NCI-H2196 (cell line): ENCODE results near the gene ZNF414.
A peak's percentile ranks its signal among the peaks of the same experiment; 100 is the strongest.
"Not testable (repeated sequence)": the region's sequence is repeated elsewhere in the genome, so short reads cannot be mapped to it uniquely, and the experiment has no call there.

Experiments used
- DNase-seq: peaks from one replicate; lab custom pipeline; 2025; ENCODE audit not compliant: unreplicated experiment; lab: John Stamatoyannopoulos, UW

Gene ZNF414

DNA sequence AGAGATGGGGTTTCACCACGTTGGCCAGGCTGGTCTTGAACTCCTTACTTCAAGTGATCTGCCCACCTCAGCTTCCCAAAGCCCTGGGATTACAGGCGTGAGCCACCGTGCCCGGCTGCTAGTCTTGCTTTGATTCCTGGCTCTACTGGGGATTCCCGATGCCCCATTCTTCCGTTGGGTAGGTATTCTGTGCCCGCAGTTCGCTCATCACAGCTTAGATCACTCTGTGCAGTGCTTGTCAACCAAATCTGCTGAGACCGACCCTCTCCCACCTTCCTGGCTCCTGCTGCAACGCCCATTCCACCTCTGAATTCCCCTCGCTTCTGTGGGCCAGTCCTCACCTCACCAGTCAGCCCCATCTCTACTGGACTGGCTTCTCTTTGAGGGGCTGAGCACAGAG is 4.6 kb upstream of the ZNF414 start:
- DNase-seq: no peak

DNA sequence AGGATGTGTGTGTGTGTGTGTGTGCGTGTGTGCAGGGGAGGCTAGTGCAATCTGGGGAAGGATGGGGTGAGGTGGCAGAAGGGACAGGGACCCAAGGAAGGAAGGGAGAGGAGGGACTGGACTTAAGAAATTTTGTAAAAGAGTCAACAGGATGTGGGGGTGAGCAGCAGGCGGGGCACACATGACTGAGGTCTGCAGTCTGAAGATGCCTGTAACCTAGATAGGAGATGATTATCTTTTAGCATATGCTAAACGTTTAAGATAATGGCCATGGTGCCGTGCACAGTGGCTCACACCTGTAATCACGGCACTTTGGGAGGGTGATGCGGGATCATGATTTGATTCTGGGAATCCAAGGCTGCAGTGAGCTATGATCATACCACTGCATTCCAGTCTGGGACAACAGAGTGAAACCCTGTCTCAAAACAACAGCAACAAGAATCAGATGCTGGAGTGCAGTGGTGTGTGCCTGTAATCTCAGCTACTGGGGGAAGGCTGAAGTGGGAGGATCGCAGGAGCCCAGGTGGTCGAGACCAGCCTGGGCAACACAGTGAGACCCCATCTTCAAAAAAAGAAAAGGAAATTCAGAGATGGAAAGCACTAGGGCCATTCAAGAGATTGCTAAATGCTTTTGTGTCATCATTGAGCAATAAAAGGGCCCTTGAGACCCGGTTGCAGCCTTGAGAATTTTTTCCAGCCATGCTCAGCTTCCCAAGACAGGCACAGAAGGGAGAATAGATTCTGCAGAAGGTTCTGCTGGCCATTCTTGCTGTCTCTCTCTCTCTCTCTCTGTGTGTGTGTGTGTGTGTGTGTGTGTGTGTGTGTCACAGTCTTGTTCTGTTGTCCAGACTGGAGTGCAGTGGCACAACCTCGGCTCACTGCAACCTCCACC is 3.8 kb upstream of the ZNF414 start:
- DNase-seq: no peak

- DNase-seq: no peak
Measured at GRCh38 chr19:8515317-8515716, 1.4 kb upstream of the ZNF414 start.

DNA sequence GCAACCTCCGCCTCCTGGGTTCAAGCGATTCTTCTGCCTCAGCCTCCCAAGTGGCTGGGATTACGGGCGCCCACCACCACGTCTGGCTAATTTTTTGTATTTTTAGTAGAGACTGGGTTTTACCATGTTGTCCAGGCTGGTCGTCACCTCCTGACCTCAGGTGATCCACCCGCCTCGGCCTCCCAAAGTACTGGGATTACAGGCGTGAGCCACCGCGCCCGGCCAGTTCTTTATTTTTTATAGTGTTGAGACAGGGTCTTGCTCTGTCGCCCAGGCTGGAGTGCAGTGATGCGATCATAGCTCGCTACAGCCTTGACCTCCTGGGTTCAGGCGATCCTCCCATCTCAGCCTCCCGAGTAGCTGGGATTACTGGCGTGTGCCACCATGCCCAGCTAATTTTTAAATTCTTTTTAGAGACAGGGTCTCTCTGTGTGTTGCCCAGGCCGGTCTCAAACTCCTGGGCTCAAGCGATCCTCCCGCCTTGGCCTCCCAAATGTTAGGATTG is 590 bp upstream of the ZNF414 start:
- DNase-seq: not testable (repeated sequence)

DNA sequence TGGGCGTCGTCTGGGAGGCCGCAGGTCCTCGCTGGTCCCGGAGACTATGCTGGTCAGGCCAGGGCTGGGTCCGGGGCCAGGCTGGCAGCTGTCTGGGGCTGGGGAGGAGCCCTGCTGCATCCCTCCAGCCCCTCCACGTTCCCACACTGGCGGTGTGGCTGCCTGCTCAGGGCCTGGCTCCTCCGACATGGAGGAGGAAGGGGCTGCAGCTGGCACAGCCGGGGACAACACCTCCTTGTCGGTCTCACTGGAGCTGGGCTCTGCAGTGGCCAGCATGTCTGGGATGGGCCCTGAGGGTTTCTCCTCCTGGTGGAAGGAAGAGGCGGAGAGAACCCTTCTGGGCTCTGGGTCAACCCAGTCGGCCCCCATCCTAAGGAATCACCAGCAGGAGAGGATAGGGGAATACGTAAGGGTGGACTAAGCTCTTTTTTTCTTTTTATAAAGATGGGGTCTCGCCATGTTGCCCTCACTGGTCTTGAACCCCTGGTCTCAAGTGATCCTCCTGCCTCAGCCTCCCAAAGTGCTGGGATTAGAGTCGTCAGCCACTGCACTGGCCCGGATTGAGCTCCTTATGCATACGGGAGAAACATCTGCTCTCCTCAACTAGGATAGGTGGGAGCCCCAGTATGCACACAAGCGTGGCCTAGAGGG is 806 bp downstream of the ZNF414 start:
- DNase-seq: no peak

GRCh38 chr19:8512115-8512967 is 1.6 kb downstream of the ZNF414 start:
- no peak for DNase-seq

DNA sequence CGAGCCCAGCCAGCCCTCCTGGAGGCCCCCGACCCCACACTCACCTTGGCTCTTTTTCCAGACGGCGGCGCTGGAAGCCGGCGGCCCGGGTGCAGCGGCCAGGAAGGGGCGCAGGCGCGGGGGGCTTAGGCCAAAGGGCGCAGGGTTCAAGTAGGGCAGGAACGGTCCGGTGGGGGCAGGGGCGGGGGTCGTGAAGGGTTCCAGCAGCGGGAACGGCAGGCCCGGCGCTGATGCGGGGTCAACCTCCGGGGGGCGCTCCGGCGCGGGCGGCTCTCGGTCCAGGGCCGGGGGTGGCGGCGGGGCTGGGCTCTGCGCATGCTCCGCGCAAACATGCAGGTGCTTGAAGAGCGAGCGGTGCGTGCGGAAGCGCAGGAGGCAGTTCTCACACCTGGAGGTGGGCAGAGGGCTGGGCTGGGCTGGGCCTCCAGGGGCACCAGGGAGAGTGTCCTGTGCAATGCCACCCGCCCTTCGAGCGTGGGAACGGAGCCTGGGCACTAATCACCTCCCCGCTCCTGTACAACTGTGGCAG is 2.3 kb downstream of the ZNF414 start:
- DNase-seq: no peak

GRCh38 chr19:8510589-8511115 is 3.3 kb downstream of the ZNF414 start:
- no peak for DNase-seq

- peak; percentile 18 for DNase-seq
Measured at GRCh38 chr19:8506402-8506957, 7.5 kb downstream of the ZNF414 start.

- peak; percentile 85 for DNase-seq
Measured at GRCh38 chr19:8505680-8506401, 8.1 kb downstream of the ZNF414 start.

GRCh38 chr19:8504919-8505318 is 9.0 kb downstream of the ZNF414 start:
- DNase-seq: no peak

GRCh38 chr19:8504171-8504570 is 9.8 kb downstream of the ZNF414 start:
- no peak for DNase-seq

DNA sequence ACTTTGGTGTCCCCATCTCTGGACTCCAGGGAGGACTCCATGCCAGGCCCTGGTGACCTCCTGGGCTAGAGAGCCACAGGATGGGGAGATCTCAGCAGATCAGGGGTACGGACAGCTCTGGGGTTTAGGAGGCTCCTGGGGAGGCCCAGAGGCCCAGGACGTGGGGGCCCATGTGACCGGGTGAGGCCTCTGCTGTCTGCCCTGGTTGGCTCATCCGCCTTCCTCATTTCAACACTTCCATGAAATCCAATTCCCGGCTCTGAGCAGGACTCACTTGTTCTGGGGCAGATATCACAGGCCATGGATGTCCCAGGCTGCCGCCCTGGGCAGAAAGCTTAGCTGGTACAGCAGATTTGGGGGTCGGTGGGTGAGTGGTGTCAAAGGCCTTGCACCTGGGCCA is 10.5 kb downstream of the ZNF414 start:
- DNase-seq: no peak

DNA sequence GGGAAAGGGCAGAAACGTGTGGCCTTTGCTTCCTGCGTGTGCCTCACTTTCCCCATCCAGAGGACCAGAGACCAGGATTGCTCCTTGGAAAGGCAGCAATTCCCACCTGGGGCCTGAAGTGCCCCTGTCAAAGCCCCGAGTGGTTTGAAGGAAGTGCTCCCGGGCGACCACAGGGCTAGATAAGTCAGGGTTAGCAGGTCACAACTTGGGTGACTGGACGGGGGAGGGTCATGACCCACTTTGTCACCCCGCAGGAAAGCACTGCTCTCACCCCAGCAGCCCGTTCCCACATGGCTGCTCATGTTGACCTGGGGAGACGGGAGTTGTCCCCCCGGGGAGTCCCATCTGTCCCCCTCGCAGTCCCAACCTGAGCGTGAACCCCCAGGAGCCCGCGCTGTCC is 12.0 kb downstream of the ZNF414 start:
- DNase-seq: no peak

DNA sequence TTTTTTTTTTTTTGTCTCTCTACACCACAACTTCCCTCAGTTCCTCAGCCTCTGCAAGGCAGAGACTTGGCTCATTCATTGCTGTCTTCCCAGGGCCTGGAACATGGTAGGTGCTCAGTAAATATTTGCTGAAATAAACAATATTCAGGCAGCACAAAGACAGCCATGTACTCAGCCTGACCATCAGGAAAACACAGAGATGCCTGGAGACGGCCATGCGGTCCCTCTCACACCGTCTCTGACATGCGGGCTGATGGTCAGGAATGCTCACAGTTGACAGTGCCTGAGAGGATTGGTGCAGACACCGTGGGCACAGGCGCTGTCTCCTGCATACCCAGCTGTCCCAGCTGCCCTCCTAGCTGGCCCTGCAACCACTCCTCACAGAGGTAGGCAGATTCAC is 12.5 kb downstream of the ZNF414 start:
- no peak for DNase-seq

- no peak for DNase-seq
Measured at GRCh38 chr19:8500158-8500557, 13.8 kb downstream of the ZNF414 start.

DNA sequence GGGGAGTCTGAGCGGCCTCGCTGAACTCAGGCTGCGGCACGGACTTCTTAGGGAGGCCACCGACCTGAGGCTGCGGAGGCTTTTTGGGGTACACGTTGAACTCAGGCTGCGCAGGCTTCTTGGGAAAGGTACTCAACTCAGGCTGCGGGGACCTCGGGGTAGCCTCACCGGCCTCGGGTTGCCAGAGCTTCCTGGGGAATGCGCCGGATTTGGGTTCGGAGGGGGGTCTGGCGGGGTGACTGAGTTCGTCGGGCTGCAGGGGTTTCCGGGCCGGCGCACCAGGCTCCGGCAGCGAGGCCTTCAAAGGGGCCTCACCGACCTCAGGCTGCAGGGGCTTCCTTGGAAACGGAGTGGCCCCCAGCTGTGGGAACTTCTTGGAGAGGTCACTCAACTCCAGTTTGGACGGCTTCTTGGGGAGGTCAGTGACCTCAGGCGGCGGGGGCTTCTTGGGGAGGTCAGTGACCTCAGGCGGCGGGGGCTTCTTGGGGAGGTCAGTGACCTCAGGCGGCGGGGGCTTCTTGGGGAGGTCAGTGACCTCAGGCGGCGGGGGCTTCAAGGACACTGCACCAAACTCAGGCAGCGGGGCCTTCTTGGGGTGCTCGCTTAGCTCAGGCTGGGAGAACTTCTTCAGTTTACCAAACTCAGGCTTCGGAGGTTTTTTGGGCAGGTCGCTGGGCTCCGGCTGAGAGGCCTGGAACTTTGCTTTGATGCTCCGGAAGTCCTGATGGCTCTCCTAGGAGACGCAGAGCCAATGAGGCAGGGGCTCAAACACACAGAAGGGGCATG is 14.7 kb downstream of the ZNF414 start:
- no peak for DNase-seq

- DNase-seq: no peak
Measured at GRCh38 chr19:8498295-8498694, 15.7 kb downstream of the ZNF414 start.

GRCh38 chr19:8494158-8494557 is 19.8 kb downstream of the ZNF414 start:
- no peak for DNase-seq
